ENCODE data around the gene ZDHHC14. TPM values are rescaled to one million over a fixed set of nuclear protein-coding genes. Genes with fewer than 3 reads are reported as not detected.

ZDHHC14 gene
- total RNA-seq, 1 donor from 2014 or later, result 26.1 TPM

DNA sequence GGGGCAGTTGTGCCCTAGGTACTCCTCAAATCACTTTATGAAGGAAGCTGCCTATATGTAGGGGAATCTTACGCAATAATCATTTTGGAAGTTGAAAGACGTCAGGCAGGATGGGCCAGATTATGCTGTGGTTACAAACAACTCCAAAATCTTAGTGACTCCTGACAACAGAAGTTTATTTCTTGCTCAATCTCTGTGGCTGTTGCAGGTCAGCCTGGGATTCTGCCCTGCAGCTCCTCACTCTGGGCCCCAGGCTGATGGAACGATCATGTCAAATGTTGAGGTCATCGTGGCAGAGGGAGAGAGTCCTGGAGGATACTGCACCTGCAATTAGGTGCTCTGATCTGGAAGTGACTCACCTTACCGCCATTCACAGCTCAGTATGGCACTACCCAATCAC is 88.4 kb downstream of the ZDHHC14 start:
- no peaks in the 10 kb centered on the region for H3K27me3 Mint-ChIP-seq (ENCODE audit: unreplicated experiment)
- no peak for DNase-seq (ENCODE audit: low spot score)
- no peak overlapping the region for H3K4me3 Mint-ChIP-seq (ENCODE audit: unreplicated experiment)
- H3K36me3 Mint-ChIP-seq (ENCODE audit: low read depth, unreplicated experiment), result no peaks in the 10 kb centered on the region
- TF ChIP-seq, protein P1, sequence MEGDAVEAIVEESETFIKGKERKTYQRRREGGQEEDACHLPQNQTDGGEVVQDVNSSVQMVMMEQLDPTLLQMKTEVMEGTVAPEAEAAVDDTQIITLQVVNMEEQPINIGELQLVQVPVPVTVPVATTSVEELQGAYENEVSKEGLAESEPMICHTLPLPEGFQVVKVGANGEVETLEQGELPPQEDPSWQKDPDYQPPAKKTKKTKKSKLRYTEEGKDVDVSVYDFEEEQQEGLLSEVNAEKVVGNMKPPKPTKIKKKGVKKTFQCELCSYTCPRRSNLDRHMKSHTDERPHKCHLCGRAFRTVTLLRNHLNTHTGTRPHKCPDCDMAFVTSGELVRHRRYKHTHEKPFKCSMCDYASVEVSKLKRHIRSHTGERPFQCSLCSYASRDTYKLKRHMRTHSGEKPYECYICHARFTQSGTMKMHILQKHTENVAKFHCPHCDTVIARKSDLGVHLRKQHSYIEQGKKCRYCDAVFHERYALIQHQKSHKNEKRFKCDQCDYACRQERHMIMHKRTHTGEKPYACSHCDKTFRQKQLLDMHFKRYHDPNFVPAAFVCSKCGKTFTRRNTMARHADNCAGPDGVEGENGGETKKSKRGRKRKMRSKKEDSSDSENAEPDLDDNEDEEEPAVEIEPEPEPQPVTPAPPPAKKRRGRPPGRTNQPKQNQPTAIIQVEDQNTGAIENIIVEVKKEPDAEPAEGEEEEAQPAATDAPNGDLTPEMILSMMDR (IDR thresholded peaks at IDR 0.05; ENCODE audit: unreplicated experiment), result no peak
- no peaks in the 10 kb centered on the region for H3K9me3 Mint-ChIP-seq (ENCODE audit: unreplicated experiment)
- H3K27ac Mint-ChIP-seq (ENCODE audit: unreplicated experiment), result no peak overlapping the region
- peaks cover 4% of the 10 kb centered on the region for H3K4me1 Mint-ChIP-seq (ENCODE audit: unreplicated experiment)

DNA sequence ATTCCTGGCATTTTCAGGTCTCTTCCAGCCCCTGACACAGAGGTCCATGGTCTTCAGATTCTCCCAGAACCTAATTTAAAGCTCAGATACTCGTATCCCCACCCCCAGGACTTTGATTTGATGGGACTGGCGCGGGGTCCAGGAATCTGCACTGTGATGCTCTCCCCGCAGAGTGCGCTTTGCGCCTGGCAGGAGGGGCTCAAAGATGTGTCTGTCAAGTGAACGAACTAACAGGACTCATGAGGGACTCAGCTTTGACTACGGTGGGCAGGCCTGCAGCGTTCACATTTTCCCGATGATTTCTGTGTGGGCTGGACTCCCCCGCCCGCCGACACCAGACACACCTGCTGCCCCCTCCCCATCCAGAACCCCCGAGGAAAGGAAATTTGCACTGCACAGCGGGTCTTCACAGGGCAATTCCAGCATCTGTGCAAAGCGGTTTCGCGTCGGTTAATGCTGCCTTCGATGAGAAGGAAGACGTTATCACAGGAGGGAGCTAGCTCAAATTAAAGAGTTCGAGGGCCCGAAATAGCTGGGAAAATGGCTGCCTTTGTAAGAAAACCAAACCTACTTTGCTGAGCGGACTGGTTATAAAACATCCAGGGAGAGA is 90.2 kb downstream of the ZDHHC14 start:
- TF ChIP-seq, protein P1 (IDR thresholded peaks at IDR 0.05; ENCODE audit: unreplicated experiment), result no peak
- H3K27ac Mint-ChIP-seq (ENCODE audit: unreplicated experiment), result no peak overlapping the region
- H3K9me3 Mint-ChIP-seq (ENCODE audit: unreplicated experiment), result no peaks in the 10 kb centered on the region
- no peaks in the 10 kb centered on the region for H3K36me3 Mint-ChIP-seq (ENCODE audit: low read depth, unreplicated experiment)
- H3K4me1 Mint-ChIP-seq (ENCODE audit: unreplicated experiment), result no peaks in the 10 kb centered on the region
- H3K4me3 Mint-ChIP-seq (ENCODE audit: unreplicated experiment), result no peak overlapping the region
- no peak for DNase-seq (ENCODE audit: low spot score)
- no peaks in the 10 kb centered on the region for H3K27me3 Mint-ChIP-seq (ENCODE audit: unreplicated experiment)

DNA sequence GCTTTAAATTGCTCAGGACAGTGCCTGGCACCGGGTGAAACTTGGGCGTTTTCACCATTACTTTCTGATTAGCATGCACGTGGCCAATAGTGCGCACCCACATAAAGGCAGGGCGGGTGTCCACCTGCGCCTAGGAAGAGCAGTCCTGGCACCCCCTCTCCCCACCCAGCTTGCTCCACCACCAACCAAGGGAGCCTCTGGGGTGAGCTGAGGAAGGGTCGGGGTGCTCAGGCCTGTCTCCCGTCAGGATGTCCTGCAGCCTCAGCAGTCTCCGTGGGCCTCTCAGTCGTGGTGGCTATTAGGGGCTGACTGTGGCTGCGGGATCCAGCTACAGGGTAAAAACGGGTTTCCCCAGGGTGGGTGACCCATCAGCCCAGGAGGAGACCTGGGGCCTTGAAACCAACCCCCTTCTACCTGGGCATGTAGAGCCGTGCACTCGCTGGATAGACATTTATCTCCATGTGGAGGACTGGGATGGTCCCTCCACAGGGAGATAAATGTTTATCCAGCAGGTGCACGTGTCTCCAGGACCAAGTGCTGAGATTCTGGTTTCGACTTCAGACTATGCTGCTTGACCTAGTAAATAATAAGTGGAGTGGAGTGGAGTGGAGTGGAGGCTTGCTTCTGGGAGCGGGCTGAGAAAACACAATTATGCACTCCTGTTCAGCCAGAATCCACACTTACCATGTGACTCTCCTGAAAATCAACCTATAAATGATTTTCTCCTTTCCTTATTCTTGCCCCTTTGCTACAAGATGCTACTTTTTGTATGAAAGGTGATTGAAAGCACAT is 91.1 kb downstream of the ZDHHC14 start:
- no peaks in the 10 kb centered on the region for H3K36me3 Mint-ChIP-seq (ENCODE audit: low read depth, unreplicated experiment)
- no peak overlapping the region for H3K27ac Mint-ChIP-seq (ENCODE audit: unreplicated experiment)
- TF ChIP-seq, protein P1 (IDR thresholded peaks at IDR 0.05; ENCODE audit: unreplicated experiment), result no peak
- no peak for DNase-seq (ENCODE audit: low spot score)
- H3K27me3 Mint-ChIP-seq (ENCODE audit: unreplicated experiment), result no peaks in the 10 kb centered on the region
- H3K4me3 Mint-ChIP-seq (ENCODE audit: unreplicated experiment), result no peak overlapping the region
- H3K9me3 Mint-ChIP-seq (ENCODE audit: unreplicated experiment), result no peaks in the 10 kb centered on the region
- no peaks in the 10 kb centered on the region for H3K4me1 Mint-ChIP-seq (ENCODE audit: unreplicated experiment)

DNA sequence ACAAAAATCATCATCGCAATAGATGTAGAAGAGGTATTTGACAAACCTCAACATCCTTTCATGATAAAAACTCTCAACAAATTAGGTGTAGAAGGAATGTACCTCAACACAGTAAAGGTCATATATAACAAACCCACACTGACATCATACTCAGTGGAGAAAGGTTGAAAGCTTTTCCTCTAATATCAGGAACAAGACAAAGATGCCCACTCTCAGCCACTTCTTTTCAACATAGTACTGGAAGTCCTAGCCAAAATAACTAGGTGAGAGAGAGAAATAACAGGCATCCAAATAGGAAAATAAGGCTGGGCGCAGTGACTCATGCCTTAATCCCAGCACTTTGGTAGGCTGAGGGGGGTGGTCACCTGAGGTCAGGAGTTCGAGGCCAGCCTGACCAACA is 95.8 kb downstream of the ZDHHC14 start:
- no peak for DNase-seq (ENCODE audit: low spot score)
- H3K4me1 Mint-ChIP-seq (ENCODE audit: unreplicated experiment), result peaks cover 6% of the 10 kb centered on the region
- TF ChIP-seq, protein P1 (IDR thresholded peaks at IDR 0.05; ENCODE audit: unreplicated experiment), result no peak
- H3K27ac Mint-ChIP-seq (ENCODE audit: unreplicated experiment), result no peak overlapping the region
- no peak overlapping the region for H3K4me3 Mint-ChIP-seq (ENCODE audit: unreplicated experiment)
- peaks cover 1% of the 10 kb centered on the region for H3K27me3 Mint-ChIP-seq (ENCODE audit: unreplicated experiment)
- H3K36me3 Mint-ChIP-seq (ENCODE audit: low read depth, unreplicated experiment), result no peaks in the 10 kb centered on the region
- H3K9me3 Mint-ChIP-seq (ENCODE audit: unreplicated experiment), result no peaks in the 10 kb centered on the region

DNA sequence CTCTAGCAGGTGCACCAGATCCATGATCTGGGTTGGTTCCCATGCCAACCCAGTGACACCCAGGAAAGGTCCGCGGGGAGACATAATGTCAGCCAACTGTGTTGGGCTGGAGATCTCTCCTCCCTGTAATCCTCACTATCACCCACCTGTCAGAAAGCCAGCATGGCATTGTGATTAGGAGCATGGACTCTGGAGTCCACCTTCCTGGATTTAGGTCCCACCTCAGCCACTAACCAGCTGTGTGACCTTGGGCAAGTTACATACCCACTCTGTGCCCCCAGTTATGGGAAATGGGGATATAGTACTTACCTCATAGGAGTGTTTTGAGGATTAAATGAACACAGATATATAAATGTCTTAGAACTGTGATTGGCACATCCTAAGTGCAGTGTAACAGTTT is 97.9 kb downstream of the ZDHHC14 start:
- no peak overlapping the region for H3K27ac Mint-ChIP-seq (ENCODE audit: unreplicated experiment)
- H3K27me3 Mint-ChIP-seq (ENCODE audit: unreplicated experiment), result peaks cover 1% of the 10 kb centered on the region
- DNase-seq (ENCODE audit: low spot score), result no peak
- no peaks in the 10 kb centered on the region for H3K36me3 Mint-ChIP-seq (ENCODE audit: low read depth, unreplicated experiment)
- H3K4me1 Mint-ChIP-seq (ENCODE audit: unreplicated experiment), result peaks cover 9% of the 10 kb centered on the region
- no peaks in the 10 kb centered on the region for H3K9me3 Mint-ChIP-seq (ENCODE audit: unreplicated experiment)
- TF ChIP-seq, protein P1 (IDR thresholded peaks at IDR 0.05; ENCODE audit: unreplicated experiment), result no peak
- H3K4me3 Mint-ChIP-seq (ENCODE audit: unreplicated experiment), result no peak overlapping the region
